Peyer's patch (tissue), 4 donors: ENCODE results near the gene CAPNS2. TPM values are rescaled to one million over a fixed set of nuclear protein-coding genes. Genes with fewer than 3 reads are reported as not detected.

Experiments used
- DNase-seq, 3 donors: peaks; one replicate each; pipeline ENCODE4 v3.0.0-alpha.2; 2017 to 2019
- H3K27ac ChIP-seq, 4 donors: fragments of 200-600 bp; sonication (generic); one replicate each; pipeline ENCODE4 v1.5.1; 2016 to 2019
- H3K27me3 ChIP-seq, 2 donors: fragments of 200-600 bp; sonication (generic); one replicate each; pipeline ENCODE4 v1.5.1; 2019
- H3K36me3 ChIP-seq, 3 donors: fragments of 200-600 bp; sonication (generic); one replicate each; pipeline ENCODE4 v1.5.1; 2016 to 2019
- H3K4me1 ChIP-seq, 4 donors: fragments of 200-600 bp; sonication (generic); one replicate each; pipeline ENCODE4 v1.5.1; 2016 to 2019
- H3K4me3 ChIP-seq, 4 donors: fragments of 200-600 bp; sonication (generic); 1 replicate in 3 of 4; 2 replicates in 1 of 4; pipeline ENCODE4 v1.5.1; 2016 to 2019; ENCODE audit warnings: mild to moderate bottlenecking in 1 of 4
- H3K9me3 ChIP-seq, 4 donors: fragments of 200-600 bp; sonication (generic); one replicate each; pipeline ENCODE4 v1.5.1; 2016 to 2019; ENCODE audit warnings: mild to moderate bottlenecking in 1 of 4
- CTCF ChIP-seq, 6 experiments: fragments of 450-650 bp in 4 of 6; fragments of 200-600 bp in 2 of 6; sonication (generic) in 1 of 6; IDR thresholded peaks; one replicate each; pipeline ENCODE4 v1.5.1; 2017 to 2019; ENCODE audit warnings: antibody characterized with exemption in 6 of 6, mild to moderate bottlenecking in 3 of 6, moderate library complexity in 1 of 6
- POLR2A ChIP-seq, 2 donors: fragments of 450-650 bp; IDR thresholded peaks; one replicate each; pipeline ENCODE4 v1.5.1; 2017; ENCODE audit warnings: antibody characterized with exemption in 2 of 2, mild to moderate bottlenecking in 2 of 2, moderate library complexity in 2 of 2
- total RNA-seq, 4 donors: library from RNA; depleted of rRNA; stranded (reverse); fragments of >200 nt; gene quantifications; one replicate each; pipeline ENCODE4 v1.1.0, GENCODE V29; 2016

CAPNS2 gene
- total RNA-seq, 4 donors from 2014 or later, result 1.3 to 5.8 (median 2.3) TPM; not detected in 1

GRCh38 chr16:55530316-55530856 is 36.1 kb upstream of the CAPNS2 start:
- no peaks in the 10 kb centered on the region for H3K4me1 ChIP-seq
- no peaks in the 10 kb centered on the region for H3K9me3 ChIP-seq
- no peaks in the 10 kb centered on the region for H3K36me3 ChIP-seq
- no peaks in the 10 kb centered on the region for H3K27me3 ChIP-seq
- no peak for TF ChIP-seq POLR2A (IDR thresholded peaks at IDR 0.05)
- TF ChIP-seq CTCF (IDR thresholded peaks at IDR 0.05), result no peak
- H3K4me3 ChIP-seq, result no peak overlapping the region
- DNase-seq, result no peak
- no peak overlapping the region for H3K27ac ChIP-seq

GRCh38 chr16:55532227-55532626 is 34.3 kb upstream of the CAPNS2 start:
- no peak for DNase-seq
- Histone ChIP-seq H3K4me1 (no peaks in the 10 kb centered on the region), H3K27ac (no peak overlapping the region), H3K27me3 (no peaks in the 10 kb centered on the region), H3K9me3 (no peaks in the 10 kb centered on the region), H3K4me3 (no peak overlapping the region), H3K36me3 (no peaks in the 10 kb centered on the region)
- TF ChIP-seq CTCF (IDR thresholded peaks at IDR 0.05) (no peak), POLR2A (IDR thresholded peaks at IDR 0.05) (no peak)

GRCh38 chr16:55534756-55535155 is 31.7 kb upstream of the CAPNS2 start:
- H3K27me3 ChIP-seq, result no peaks in the 10 kb centered on the region
- no peaks in the 10 kb centered on the region for H3K36me3 ChIP-seq
- TF ChIP-seq CTCF (IDR thresholded peaks at IDR 0.05) (no peak), POLR2A (IDR thresholded peaks at IDR 0.05) (no peak)
- H3K4me1 ChIP-seq, result no peaks in the 10 kb centered on the region
- H3K4me3 ChIP-seq, result no peak overlapping the region
- DNase-seq, result no peak
- H3K9me3 ChIP-seq, result no peaks in the 10 kb centered on the region
- H3K27ac ChIP-seq, result no peak overlapping the region

GRCh38 chr16:55539049-55539448 is 27.4 kb upstream of the CAPNS2 start:
- H3K27ac ChIP-seq, result no peak overlapping the region
- TF ChIP-seq CTCF (IDR thresholded peaks at IDR 0.05), result no peak
- TF ChIP-seq POLR2A (IDR thresholded peaks at IDR 0.05), result no peak
- DNase-seq, result no peak
- H3K4me1 ChIP-seq, result no peaks in the 10 kb centered on the region
- no peaks in the 10 kb centered on the region for H3K9me3 ChIP-seq
- H3K4me3 ChIP-seq, result no peak overlapping the region
- no peaks in the 10 kb centered on the region for H3K36me3 ChIP-seq
- no peaks in the 10 kb centered on the region for H3K27me3 ChIP-seq

GRCh38 chr16:55539488-55539887 is 27.0 kb upstream of the CAPNS2 start:
- Histone ChIP-seq H3K27me3 (no peaks in the 10 kb centered on the region), H3K4me1 (no peaks in the 10 kb centered on the region), H3K36me3 (no peaks in the 10 kb centered on the region), H3K4me3 (no peak overlapping the region), H3K27ac (no peak overlapping the region), H3K9me3 (no peaks in the 10 kb centered on the region)
- TF ChIP-seq CTCF (IDR thresholded peaks at IDR 0.05) (no peak), POLR2A (IDR thresholded peaks at IDR 0.05) (no peak)
- DNase-seq, result no peak

- Histone ChIP-seq H3K9me3 (no peaks in the 10 kb centered on the region), H3K27ac (no peak overlapping the region), H3K36me3 (no peaks in the 10 kb centered on the region), H3K4me3 (no peak overlapping the region), H3K4me1 (no peaks in the 10 kb centered on the region), H3K27me3 (no peaks in the 10 kb centered on the region)
- DNase-seq, result no peak
- no peak for TF ChIP-seq POLR2A (IDR thresholded peaks at IDR 0.05)
- no peak for TF ChIP-seq CTCF (IDR thresholded peaks at IDR 0.05)
These were observed 26.3 kb upstream of the CAPNS2 start for GRCh38 chr16:55540221-55540620.
